ENCODE measurements around the gene PCDHB4.

DNA sequence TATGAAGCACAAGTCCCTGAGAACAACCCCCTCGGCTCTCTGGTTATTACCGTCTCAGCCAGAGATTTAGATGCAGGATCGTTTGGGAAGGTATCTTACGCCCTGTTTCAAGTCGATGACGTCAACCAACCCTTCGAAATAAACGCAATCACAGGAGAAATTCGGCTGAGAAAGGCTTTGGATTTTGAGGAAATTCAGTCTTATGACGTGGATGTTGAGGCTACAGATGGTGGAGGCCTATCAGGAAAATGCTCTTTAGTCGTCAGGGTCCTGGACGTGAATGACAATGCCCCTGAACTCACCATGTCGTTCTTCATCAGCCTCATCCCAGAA lies 29.3 kb downstream of the PCDHB4 start:
- TF ChIP-seq POLR2AphosphoS5 (IDR thresholded peaks at IDR 0.05) = no peak
- TF ChIP-seq, protein P1, sequence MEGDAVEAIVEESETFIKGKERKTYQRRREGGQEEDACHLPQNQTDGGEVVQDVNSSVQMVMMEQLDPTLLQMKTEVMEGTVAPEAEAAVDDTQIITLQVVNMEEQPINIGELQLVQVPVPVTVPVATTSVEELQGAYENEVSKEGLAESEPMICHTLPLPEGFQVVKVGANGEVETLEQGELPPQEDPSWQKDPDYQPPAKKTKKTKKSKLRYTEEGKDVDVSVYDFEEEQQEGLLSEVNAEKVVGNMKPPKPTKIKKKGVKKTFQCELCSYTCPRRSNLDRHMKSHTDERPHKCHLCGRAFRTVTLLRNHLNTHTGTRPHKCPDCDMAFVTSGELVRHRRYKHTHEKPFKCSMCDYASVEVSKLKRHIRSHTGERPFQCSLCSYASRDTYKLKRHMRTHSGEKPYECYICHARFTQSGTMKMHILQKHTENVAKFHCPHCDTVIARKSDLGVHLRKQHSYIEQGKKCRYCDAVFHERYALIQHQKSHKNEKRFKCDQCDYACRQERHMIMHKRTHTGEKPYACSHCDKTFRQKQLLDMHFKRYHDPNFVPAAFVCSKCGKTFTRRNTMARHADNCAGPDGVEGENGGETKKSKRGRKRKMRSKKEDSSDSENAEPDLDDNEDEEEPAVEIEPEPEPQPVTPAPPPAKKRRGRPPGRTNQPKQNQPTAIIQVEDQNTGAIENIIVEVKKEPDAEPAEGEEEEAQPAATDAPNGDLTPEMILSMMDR (IDR thresholded peaks at IDR 0.05) = no peak
- no peak for TF ChIP-seq POLR2A (IDR thresholded peaks at IDR 0.05)

Measured in stomach (tissue), 4 donors.